Naive thymus-derived CD8-positive, alpha-beta T cell (primary cell): ENCODE results near the gene NDE1. TPM values are rescaled to one million over a fixed set of nuclear protein-coding genes. Genes with fewer than 3 reads are reported as not detected.
"Not testable (repeated sequence)": the region's sequence is repeated elsewhere in the genome, so short reads cannot be mapped to it uniquely, and the experiment has no call there.

ENCODE experiments used
- ATAC-seq, 2 donors: fragments of 150-1000 bp; cut with Tn5 transposase in 1 of 2; sonication (Bioruptor Pico), chemical (Tn5 transposase) in 1 of 2; 1 replicate in 1 of 2; 2 replicates in 1 of 2; pipeline ENCODE4 v1.10.0; 2021; ENCODE audit warnings: mild to moderate bottlenecking in 2 of 2, moderate library complexity in 2 of 2
- POLR2A ChIA-PET: fragments of 350-600 bp; sonication (Branson Sonifier 250); formaldehyde crosslinking; loops from one replicate; lab custom pipeline; 2021; ENCODE audit warnings: antibody characterized with exemption; lab: Charles Lee
- DNase-seq, 10 donors: peaks; one replicate each; pipeline versions ENCODE4 v3.0.0 to v3.0.0-alpha.2; 2020 to 2022
- H3K27ac Mint-ChIP-seq, 10 donors: one replicate each; pipeline ENCODE4 v1.8.0; 2020 to 2022; ENCODE audit warnings: mild to moderate bottlenecking in 10 of 10, mixed read lengths in 10 of 10, moderate library complexity in 4 of 10, inconsistent platforms in 1 of 10
- H3K27me3 Mint-ChIP-seq, 5 donors: one replicate each; pipeline ENCODE4 v1.8.0; 2021 to 2022; ENCODE audit warnings: mixed read lengths in 5 of 5
- H3K36me3 Mint-ChIP-seq, 3 donors: one replicate each; pipeline ENCODE4 v1.8.0; 2020 to 2022; ENCODE audit warnings: mixed read lengths in 3 of 3, mild to moderate bottlenecking in 2 of 3, inconsistent platforms in 1 of 3
- H3K4me1 Mint-ChIP-seq, 4 donors: one replicate each; pipeline ENCODE4 v1.8.0; 2021 to 2022; ENCODE audit warnings: mixed read lengths in 4 of 4
- H3K4me3 Mint-ChIP-seq, 10 donors: one replicate each; pipeline ENCODE4 v1.8.0; 2020 to 2022; ENCODE audit warnings: mild to moderate bottlenecking in 10 of 10, mixed read lengths in 10 of 10, moderate library complexity in 6 of 10, inconsistent platforms in 1 of 10
- H3K9me3 Mint-ChIP-seq, 9 donors: one replicate each; pipeline ENCODE4 v1.8.0; 2020 to 2022; ENCODE audit warnings: mixed read lengths in 9 of 9, mild to moderate bottlenecking in 3 of 9, inconsistent platforms in 1 of 9, moderate library complexity in 1 of 9
- polyA plus RNA-seq, 3 donors: library from polyadenylated mRNA; unstranded; fragments of 300-500 nt; fragmentation: Illumina TruSeq; gene quantifications; one replicate each; pipeline ENCODE4 v1.2.3, GENCODE V29; 2021
- total RNA-seq, 8 experiments: library from RNA in 2 of 8; stranded (reverse) in 2 of 8; gene quantifications; one replicate each; pipeline ENCODE4 v1.2.3 and lab custom pipeline; 2021 to 2026

NDE1 gene
- total and polyA plus RNA-seq, 5 experiments from 2014 or later, result 23.5 to 138 (median 59.1) TPM

GRCh38 chr16:15658556-15658955 lies 8.5 kb downstream of the NDE1 start:
- peak overlapping the region; percentile 38 to 83 (median 70) for H3K4me3 Mint-ChIP-seq
- H3K4me1 Mint-ChIP-seq, result peaks cover 28 to 82% (median 69%) of the 10 kb centered on the region in 4 donors
- H3K27ac Mint-ChIP-seq, result peak overlapping the region; percentile 86 to 97 (median 96)
- DNase-seq (no peak), ATAC-seq (no peak)
- H3K36me3 Mint-ChIP-seq, result peaks cover 0 to 55% (median 0%) of the 10 kb centered on the region in 3 donors
- H3K27me3 Mint-ChIP-seq, result no peaks in the 10 kb centered on the region
- POLR2A ChIA-PET, result interaction anchor here (0.6 to 5.8 kb wide), 6 partner anchors 12 to 84 kb away, joined by 3 to 59 read pairs (median 5); partner anchors contain the start of gene MARF1
- H3K9me3 Mint-ChIP-seq, result no peaks in the 10 kb centered on the region

- no peak for DNase-seq
- Mint-ChIP-seq H3K27ac (peak overlapping the region; percentile 86 to 97 (median 96)), H3K4me3 (peak overlapping the region in 8 of 10 donors; percentile 8 to 69 (median 40)), H3K36me3 (peaks cover 0 to 61% (median 3%) of the 10 kb centered on the region in 3 donors), H3K27me3 (no peaks in the 10 kb centered on the region), H3K4me1 (peaks cover 29 to 68% (median 61%) of the 10 kb centered on the region in 4 donors), H3K9me3 (no peaks in the 10 kb centered on the region)
- POLR2A ChIA-PET, result interaction anchor here (0.7 to 5.8 kb wide), 5 partner anchors 10 to 24 kb away, joined by 3 to 59 read pairs (median 16); partner anchors contain the start of genes MARF1 and NDE1
- ATAC-seq, result no peak
Observed at GRCh38 chr16:15660203-15660601, 10.2 kb downstream of the NDE1 start.

GRCh38 chr16:15665107-15665506 lies 15.1 kb downstream of the NDE1 start:
- no peak overlapping the region for H3K27ac Mint-ChIP-seq
- DNase-seq (no peak), ATAC-seq (no peak)
- H3K9me3 Mint-ChIP-seq, result no peaks in the 10 kb centered on the region
- POLR2A ChIA-PET, result interaction anchor here (0.7 to 1.7 kb wide), 2 partner anchors 8 to 12 kb away, joined by 3 to 4 read pairs; no protein-coding TSS in a partner anchor
- no peak overlapping the region for H3K4me3 Mint-ChIP-seq
- peaks cover 18 to 33% (median 27%) of the 10 kb centered on the region in 4 donors for H3K4me1 Mint-ChIP-seq
- H3K36me3 Mint-ChIP-seq, result peaks cover 0 to 81% (median 16%) of the 10 kb centered on the region in 3 donors
- no peaks in the 10 kb centered on the region for H3K27me3 Mint-ChIP-seq

GRCh38 chr16:15667091-15667742 lies 17.2 kb downstream of the NDE1 start:
- H3K36me3 Mint-ChIP-seq, result peaks cover 0 to 80% (median 19%) of the 10 kb centered on the region in 3 donors
- H3K4me3 Mint-ChIP-seq, result no peak overlapping the region

GRCh38 chr16:15671530-15672117 lies 21.6 kb downstream of the NDE1 start:
- POLR2A ChIA-PET, result interaction anchor here (0.5 to 6.4 kb wide), 9 partner anchors 12 to 87 kb away, joined by 3 to 56 read pairs (median 5); partner anchors contain the start of genes MARF1 and NDE1
- no peak for DNase-seq
- Mint-ChIP-seq H3K27ac (peak overlapping the region; percentile 89 to 99 (median 98)), H3K4me1 (peaks cover 29 to 56% (median 46%) of the 10 kb centered on the region in 4 donors), H3K27me3 (no peaks in the 10 kb centered on the region), H3K36me3 (peaks cover 0 to 66% (median 10%) of the 10 kb centered on the region in 3 donors), H3K4me3 (peak overlapping the region in 6 of 10 donors; percentile 16 to 70 (median 27)), H3K9me3 (no peaks in the 10 kb centered on the region)
- no peak for ATAC-seq

More at GRCh38 chr16:15667091-15667742, 17.2 kb downstream of the NDE1 start:
- ATAC-seq (no peak), DNase-seq (no peak)
- POLR2A ChIA-PET, result no interaction called here
- H3K4me1 Mint-ChIP-seq, result peaks cover 18 to 27% (median 18%) of the 10 kb centered on the region in 4 donors
- H3K9me3 Mint-ChIP-seq, result no peaks in the 10 kb centered on the region
- H3K27me3 Mint-ChIP-seq, result no peaks in the 10 kb centered on the region
- H3K27ac Mint-ChIP-seq, result peak overlapping the region in 4 of 10 donors; percentile 20 to 51 (median 38)

- not testable (repeated sequence) for H3K27me3 Mint-ChIP-seq, H3K9me3 Mint-ChIP-seq, DNase-seq
- ATAC-seq, result peak in 1 of 2 donors; percentile 2
- Mint-ChIP-seq H3K4me3 (peak overlapping the region in 7 of 10 donors; percentile 24 to 86 (median 76)), H3K4me1 (peaks cover 31 to 59% (median 46%) of the 10 kb centered on the region in 4 donors), H3K36me3 (peaks cover 0 to 65% (median 8%) of the 10 kb centered on the region in 3 donors), H3K27ac (peak overlapping the region; percentile 89 to 99 (median 98))
- POLR2A ChIA-PET, result interaction anchor here (0.5 to 6.4 kb wide), 9 partner anchors 13 to 87 kb away, joined by 3 to 56 read pairs (median 5); partner anchors contain the start of genes MARF1 and NDE1
Observed at GRCh38 chr16:15672127-15672513, 22.1 kb downstream of the NDE1 start.

- Mint-ChIP-seq H3K9me3 (no peaks in the 10 kb centered on the region), H3K27ac (peak overlapping the region; percentile 89 to 99 (median 98)), H3K4me3 (peak overlapping the region; percentile 58 to 86 (median 75)), H3K27me3 (no peaks in the 10 kb centered on the region), H3K36me3 (peaks cover 0 to 64% (median 6%) of the 10 kb centered on the region in 3 donors), H3K4me1 (peaks cover 31 to 59% (median 46%) of the 10 kb centered on the region in 4 donors)
- ATAC-seq, result peak; percentile 90 to 96
- peak; percentile 50 to 94 (median 83) for DNase-seq
- POLR2A ChIA-PET, result interaction anchor here (0.6 to 6.4 kb wide), 9 partner anchors 8 to 51 kb away, joined by 3 to 56 read pairs (median 5); partner anchors contain the start of genes MARF1 and NDE1
Observed at GRCh38 chr16:15672514-15673167, 22.6 kb downstream of the NDE1 start.

GRCh38 chr16:15674571-15674970 lies 24.5 kb downstream of the NDE1 start:
- DNase-seq, result no peak
- Mint-ChIP-seq H3K27me3 (no peaks in the 10 kb centered on the region), H3K4me1 (peaks cover 31 to 60% (median 46%) of the 10 kb centered on the region in 4 donors), H3K4me3 (peak overlapping the region in 4 of 10 donors; percentile 30 to 86 (median 75)), H3K27ac (peak overlapping the region; percentile 89 to 99 (median 98)), H3K36me3 (peaks cover 0 to 70% (median 7%) of the 10 kb centered on the region in 3 donors), H3K9me3 (no peaks in the 10 kb centered on the region)
- POLR2A ChIA-PET, result interaction anchor here (1.6 kb wide), 1 partner anchor 32 kb away, joined by 7 read pairs; the partner anchor contains the start of gene MARF1
- ATAC-seq, result no peak

GRCh38 chr16:15676506-15676905 lies 26.5 kb downstream of the NDE1 start:
- peaks cover 0 to 71% (median 6%) of the 10 kb centered on the region in 3 donors for H3K36me3 Mint-ChIP-seq
- H3K9me3 Mint-ChIP-seq, result no peaks in the 10 kb centered on the region
- POLR2A ChIA-PET, result no interaction called here
- H3K4me1 Mint-ChIP-seq, result peaks cover 27 to 58% (median 44%) of the 10 kb centered on the region in 4 donors
- H3K27me3 Mint-ChIP-seq, result no peaks in the 10 kb centered on the region
- ATAC-seq (no peak), DNase-seq (no peak)
- H3K27ac Mint-ChIP-seq, result peak overlapping the region in 9 of 10 donors; percentile 49 to 98 (median 81)
- no peak overlapping the region for H3K4me3 Mint-ChIP-seq

GRCh38 chr16:15677447-15677846 lies 27.4 kb downstream of the NDE1 start:
- Mint-ChIP-seq H3K9me3 (no peaks in the 10 kb centered on the region), H3K4me1 (peaks cover 22 to 52% (median 38%) of the 10 kb centered on the region in 4 donors), H3K36me3 (peaks cover 0 to 77% (median 6%) of the 10 kb centered on the region in 3 donors), H3K27ac (peak overlapping the region in 5 of 10 donors; percentile 18 to 81 (median 62)), H3K27me3 (no peaks in the 10 kb centered on the region), H3K4me3 (peak overlapping the region in 1 of 10 donors; percentile 38)
- ATAC-seq (no peak), DNase-seq (no peak)
- POLR2A ChIA-PET, result no interaction called here

GRCh38 chr16:15682105-15682570 lies 32.1 kb downstream of the NDE1 start:
- H3K27ac Mint-ChIP-seq, result peak overlapping the region in 8 of 10 donors; percentile 8 to 80 (median 70)
- ATAC-seq, result peak; percentile 67 to 73
- POLR2A ChIA-PET, result interaction anchor here (1.0 to 3.2 kb wide), 2 partner anchors 31 to 39 kb away, joined by 3 to 9 read pairs; partner anchors contain the start of gene MARF1

More at GRCh38 chr16:15682105-15682570, 32.1 kb downstream of the NDE1 start:
- H3K9me3 Mint-ChIP-seq, result no peaks in the 10 kb centered on the region
- H3K4me3 Mint-ChIP-seq, result no peak overlapping the region
- peaks cover 0 to 94% (median 6%) of the 10 kb centered on the region in 3 donors for H3K36me3 Mint-ChIP-seq
- no peaks in the 10 kb centered on the region for H3K27me3 Mint-ChIP-seq
- peak in 6 of 10 donors; percentile 6 to 37 (median 22) for DNase-seq
- peaks cover 6 to 20% (median 7%) of the 10 kb centered on the region in 4 donors for H3K4me1 Mint-ChIP-seq
